NT2/D1 (cell line): ENCODE data around the gene FRMPD1.

ENCODE experiments used
- DNase-seq: peaks from one replicate; pipeline ENCODE4 v3.0.0-alpha.2; 2011; ENCODE audit warnings: low read depth, low spot score
- H3K27me3 ChIP-seq: 2 replicates; pipeline ENCODE4 v1.6.0; 2011; ENCODE audit warnings: mild to moderate bottlenecking; ENCODE audit not compliant: insufficient read length, insufficient read depth
- H3K36me3 ChIP-seq: 2 replicates; pipeline ENCODE4 v1.6.1; 2011; ENCODE audit warnings: mild to moderate bottlenecking, low read length, mixed read lengths; ENCODE audit not compliant: insufficient read depth, insufficient read length
- H3K4me1 ChIP-seq: 2 replicates; pipeline ENCODE4 v1.5.1; 2011; ENCODE audit not compliant: insufficient read depth, insufficient read length
- H3K4me3 ChIP-seq: 2 replicates; pipeline ENCODE4 v1.5.1; 2011; ENCODE audit warnings: low read depth; ENCODE audit not compliant: insufficient read length
- H3K9ac ChIP-seq: 2 replicates; pipeline ENCODE4 v1.6.0; 2011; ENCODE audit warnings: low read depth; ENCODE audit not compliant: insufficient read length
- H3K9me3 ChIP-seq: 2 replicates; pipeline ENCODE4 v1.5.1; 2011; ENCODE audit warnings: mild to moderate bottlenecking, low read length; ENCODE audit not compliant: insufficient read depth
- SUZ12 ChIP-seq: IDR thresholded peaks from 2 replicates; pipeline ENCODE4 v1.6.1; 2011; ENCODE audit not compliant: insufficient read length, insufficient read depth; ENCODE audit errors: extremely low read depth
- YY1 ChIP-seq: IDR thresholded peaks from 2 replicates; pipeline ENCODE4 v1.6.1; 2011; ENCODE audit not compliant: insufficient read length, insufficient read depth
- ZNF274 ChIP-seq: IDR thresholded peaks from 2 replicates; pipeline ENCODE4 v1.6.1; 2011; ENCODE audit warnings: mild to moderate bottlenecking, low read depth, low read length

Gene FRMPD1

DNA sequence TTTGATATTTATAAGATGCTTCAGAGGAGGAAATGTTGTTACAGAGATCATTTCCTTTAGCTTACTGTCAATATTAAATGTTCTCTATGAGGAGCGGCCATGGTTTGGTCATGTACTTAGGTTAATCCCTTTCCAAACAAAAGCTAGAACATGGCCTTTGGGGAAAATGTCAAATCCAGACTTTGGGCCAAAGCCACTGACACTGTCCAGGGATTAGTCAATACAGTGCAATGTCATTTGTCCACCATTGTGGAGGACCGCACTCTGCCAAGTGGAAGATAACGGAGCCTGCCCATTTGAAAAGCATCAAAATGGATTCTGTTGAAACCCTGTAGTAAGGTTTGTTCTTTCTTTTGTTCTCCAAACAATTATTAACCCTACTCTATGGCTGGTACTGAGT lies 50.1 kb downstream of the FRMPD1 start:
- Histone ChIP-seq H3K9ac (no peak overlapping the region), H3K4me1 (no peaks in the 10 kb centered on the region), H3K9me3 (no peaks in the 10 kb centered on the region), H3K27me3 (no peaks in the 10 kb centered on the region), H3K36me3 (no peaks in the 10 kb centered on the region), H3K4me3 (no peak overlapping the region)
- no peak for DNase-seq
- TF ChIP-seq ZNF274 (no peak), YY1 (no peak), SUZ12 (no peak)

DNA sequence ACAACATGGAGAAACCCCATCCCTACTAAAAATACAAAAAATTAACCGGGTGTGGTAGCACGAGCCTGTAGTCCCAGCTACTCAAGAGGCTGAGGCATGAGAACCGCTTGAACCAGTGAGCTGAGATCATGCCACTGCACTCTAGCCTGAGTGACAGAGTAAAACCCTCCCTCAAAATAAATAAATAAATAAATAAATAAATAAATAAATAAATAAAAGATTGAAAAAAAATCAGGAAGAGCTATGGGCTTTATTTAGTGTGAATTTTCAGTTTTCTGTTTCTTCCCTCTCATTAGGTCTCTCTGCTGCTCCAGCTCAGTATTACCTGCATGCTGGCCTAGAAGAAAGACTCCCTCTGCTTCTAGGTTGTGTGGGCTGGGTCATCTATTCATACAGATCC lies 55.0 kb downstream of the FRMPD1 start:
- H3K4me3 ChIP-seq = no peak overlapping the region
- H3K9ac ChIP-seq = no peak overlapping the region
- H3K4me1 ChIP-seq = no peaks in the 10 kb centered on the region
- H3K9me3 ChIP-seq = no peaks in the 10 kb centered on the region
- H3K27me3 ChIP-seq = peaks cover 4% of the 10 kb centered on the region
- no peaks in the 10 kb centered on the region for H3K36me3 ChIP-seq
- no peak for DNase-seq
- TF ChIP-seq YY1 = no peak
- no peak for TF ChIP-seq ZNF274
- TF ChIP-seq SUZ12 = no peak

DNA sequence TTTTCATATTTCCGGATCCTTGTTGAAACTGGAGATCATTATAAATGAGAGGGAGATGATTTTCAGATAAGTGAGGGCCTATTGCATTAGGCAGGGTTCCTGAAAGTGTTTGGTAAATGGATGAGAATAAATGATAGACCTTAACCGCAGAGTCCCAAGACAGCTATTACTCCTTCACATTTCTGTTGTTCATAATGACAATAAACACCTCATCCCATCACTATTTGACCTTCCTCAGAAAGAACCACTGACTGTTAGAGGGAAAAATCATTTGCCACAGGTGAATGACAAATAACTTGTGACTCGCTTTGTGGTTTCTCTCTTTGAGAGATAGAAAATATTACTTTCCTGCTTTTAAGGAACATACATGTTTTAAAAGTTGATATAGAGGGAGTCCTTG lies 55.5 kb downstream of the FRMPD1 start:
- Histone ChIP-seq H3K9ac (no peak overlapping the region), H3K4me1 (no peaks in the 10 kb centered on the region), H3K4me3 (no peak overlapping the region), H3K27me3 (peaks cover 4% of the 10 kb centered on the region), H3K36me3 (no peaks in the 10 kb centered on the region), H3K9me3 (no peaks in the 10 kb centered on the region)
- no peak for DNase-seq
- TF ChIP-seq ZNF274 (no peak), SUZ12 (no peak), YY1 (no peak)

GRCh38 chr9:37707748-37708147 lies 57.0 kb downstream of the FRMPD1 start:
- Histone ChIP-seq H3K27me3 (peaks cover 4% of the 10 kb centered on the region), H3K4me1 (no peaks in the 10 kb centered on the region), H3K9ac (no peak overlapping the region), H3K4me3 (no peak overlapping the region), H3K36me3 (no peaks in the 10 kb centered on the region), H3K9me3 (no peaks in the 10 kb centered on the region)
- TF ChIP-seq ZNF274 (no peak), YY1 (no peak), SUZ12 (no peak)
- no peak for DNase-seq

DNA sequence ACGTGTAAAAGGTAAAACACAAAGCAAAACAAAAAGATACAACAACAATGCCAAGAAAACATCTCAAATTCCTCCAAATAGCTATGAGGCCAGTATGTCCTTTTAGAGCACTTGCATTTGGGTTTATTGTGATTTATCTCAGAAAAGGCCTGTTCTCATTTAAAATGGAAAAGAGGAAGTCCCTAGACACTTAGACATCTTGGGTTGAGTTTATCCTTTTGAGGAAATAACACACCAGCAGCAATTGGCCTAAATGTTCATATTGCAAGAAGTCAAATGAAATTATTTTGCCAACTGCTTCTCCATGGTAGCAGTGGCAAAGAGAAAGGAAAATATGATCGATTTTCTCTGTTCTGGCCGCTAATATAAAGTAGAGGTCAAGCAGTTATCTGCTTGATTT lies 59.3 kb downstream of the FRMPD1 start:
- Histone ChIP-seq H3K4me3 (no peak overlapping the region), H3K9ac (no peak overlapping the region), H3K36me3 (no peaks in the 10 kb centered on the region), H3K27me3 (peaks cover 4% of the 10 kb centered on the region), H3K4me1 (no peaks in the 10 kb centered on the region), H3K9me3 (no peaks in the 10 kb centered on the region)
- TF ChIP-seq SUZ12 (no peak), ZNF274 (no peak), YY1 (no peak)
- no peak for DNase-seq

- TF ChIP-seq ZNF274 (no peak), SUZ12 (no peak), YY1 (no peak)
- Histone ChIP-seq H3K9ac (no peak overlapping the region), H3K27me3 (no peaks in the 10 kb centered on the region)
Measured at GRCh38 chr9:37715260-37715659, 64.5 kb downstream of the FRMPD1 start.

GRCh38 chr9:37715991-37716505 lies 65.3 kb downstream of the FRMPD1 start:
- no peak overlapping the region for H3K9ac ChIP-seq
- H3K4me1 ChIP-seq = no peaks in the 10 kb centered on the region
- H3K4me3 ChIP-seq = no peak overlapping the region
- TF ChIP-seq SUZ12 = no peak
- H3K36me3 ChIP-seq = no peaks in the 10 kb centered on the region
- DNase-seq = no peak
- no peaks in the 10 kb centered on the region for H3K9me3 ChIP-seq
- H3K27me3 ChIP-seq = no peaks in the 10 kb centered on the region

More at GRCh38 chr9:37715260-37715659, 64.5 kb downstream of the FRMPD1 start:
- Histone ChIP-seq H3K9me3 (no peaks in the 10 kb centered on the region), H3K4me1 (no peaks in the 10 kb centered on the region), H3K36me3 (no peaks in the 10 kb centered on the region), H3K4me3 (no peak overlapping the region)
- no peak for DNase-seq
